Ovary (tissue), 3 donors: ENCODE data around the gene SLAMF9.

ENCODE experiments used
- POLR2A ChIP-seq: fragments of 450-650 bp; IDR thresholded peaks from one replicate; pipeline ENCODE4 v1.6.1; 2017; ENCODE audit warnings: antibody characterized with exemption, mild to moderate bottlenecking, moderate library complexity
- TF ChIP-seq, protein P1 (sequence below), 3 donors: fragments of 450-650 bp in 2 of 3; fragments of 200-600 bp in 1 of 3; IDR thresholded peaks; one replicate each; pipeline versions ENCODE4 v1.5.1 to v1.8.0; 2016 to 2022; ENCODE audit warnings: antibody characterized with exemption in 3 of 3, mild to moderate bottlenecking in 1 of 3
- donor health status: DM: no; HTN: no; CAD: no.

DNA sequence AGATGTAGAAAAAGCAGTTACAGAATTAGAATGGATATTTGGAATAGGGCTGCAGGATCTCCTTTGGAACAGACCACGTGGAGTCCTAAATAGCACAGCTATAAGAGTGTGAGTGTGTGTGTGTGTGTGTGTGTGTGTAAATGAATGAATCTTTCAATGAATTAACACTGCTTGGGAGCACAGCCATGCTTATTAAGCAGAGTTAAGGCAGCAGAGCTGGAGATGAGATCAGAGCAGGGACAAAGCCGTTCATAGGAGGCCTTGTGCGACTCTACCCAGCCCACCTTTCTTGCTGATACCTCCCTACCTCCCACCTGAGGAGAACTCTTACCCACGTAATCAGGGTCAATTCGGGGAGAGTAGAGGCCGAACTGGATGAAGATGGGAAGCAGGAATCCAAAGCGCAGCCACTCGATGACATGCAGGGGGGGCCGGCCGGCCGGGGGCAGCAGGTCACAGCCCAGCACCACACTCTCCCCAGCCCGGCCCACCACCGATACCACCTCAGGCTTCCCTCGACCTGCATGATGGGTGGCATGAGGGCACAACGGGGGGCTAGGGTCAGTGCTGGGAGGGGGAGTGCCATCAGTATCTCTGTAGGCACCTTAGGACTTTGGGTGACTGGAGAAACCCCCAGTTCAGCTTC, 11.3 kb downstream of the SLAMF9 start:
- TF ChIP-seq, protein P1, sequence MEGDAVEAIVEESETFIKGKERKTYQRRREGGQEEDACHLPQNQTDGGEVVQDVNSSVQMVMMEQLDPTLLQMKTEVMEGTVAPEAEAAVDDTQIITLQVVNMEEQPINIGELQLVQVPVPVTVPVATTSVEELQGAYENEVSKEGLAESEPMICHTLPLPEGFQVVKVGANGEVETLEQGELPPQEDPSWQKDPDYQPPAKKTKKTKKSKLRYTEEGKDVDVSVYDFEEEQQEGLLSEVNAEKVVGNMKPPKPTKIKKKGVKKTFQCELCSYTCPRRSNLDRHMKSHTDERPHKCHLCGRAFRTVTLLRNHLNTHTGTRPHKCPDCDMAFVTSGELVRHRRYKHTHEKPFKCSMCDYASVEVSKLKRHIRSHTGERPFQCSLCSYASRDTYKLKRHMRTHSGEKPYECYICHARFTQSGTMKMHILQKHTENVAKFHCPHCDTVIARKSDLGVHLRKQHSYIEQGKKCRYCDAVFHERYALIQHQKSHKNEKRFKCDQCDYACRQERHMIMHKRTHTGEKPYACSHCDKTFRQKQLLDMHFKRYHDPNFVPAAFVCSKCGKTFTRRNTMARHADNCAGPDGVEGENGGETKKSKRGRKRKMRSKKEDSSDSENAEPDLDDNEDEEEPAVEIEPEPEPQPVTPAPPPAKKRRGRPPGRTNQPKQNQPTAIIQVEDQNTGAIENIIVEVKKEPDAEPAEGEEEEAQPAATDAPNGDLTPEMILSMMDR (IDR thresholded peaks at IDR 0.05), result no peak
- no peak for TF ChIP-seq POLR2A
